PC-3 (cell line): Measurements from ENCODE around the gene GRK3. TPM values are rescaled to one million over a fixed set of nuclear protein-coding genes. Genes with fewer than 3 reads are reported as not detected.

Source experiments
- ATAC-seq: fragments of 200-7000 bp; cut with Tn5 transposase; 2 replicates; pipeline ENCODE4 v1.9.1; 2020; ENCODE audit warnings: mild to moderate bottlenecking, moderate library complexity
- BruUV-seq: library from RNA; stranded (reverse); fragments of 400-500 nt; replicated peaks from 2 replicates; lab custom pipeline; 2021; lab: Mats Ljungman, UMichigan
- CTCF ChIA-PET: fragments of 300-600 bp; sonication (Branson Sonifier 250); formaldehyde crosslinking; loops from one replicate; lab custom pipeline; 2022; ENCODE audit warnings: antibody characterized with exemption; lab: Charles Lee
- POLR2A ChIA-PET: fragments of 300-600 bp; sonication (Branson Sonifier 250); formaldehyde crosslinking; loops from one replicate; lab custom pipeline; 2022; ENCODE audit warnings: antibody characterized with exemption; ENCODE audit not compliant: unreplicated experiment; lab: Charles Lee
- DNase-seq: peaks from one replicate; pipeline ENCODE4 v3.0.0-alpha.2; 2015
- H2AFZ ChIP-seq: fragments of 300-600 bp; sonication (generic); 2 replicates; pipeline ENCODE4 v1.6.0; 2016; ENCODE audit warnings: antibody characterized with exemption, low read length
- H3F3A ChIP-seq: fragments of 300-600 bp; sonication (generic); one replicate; pipeline ENCODE4 v1.6.0; 2017; ENCODE audit warnings: antibody characterized with exemption, low read length, control low read depth, mild to moderate bottlenecking; ENCODE audit not compliant: unreplicated experiment
- H3K27ac ChIP-seq: fragments of 300-600 bp; sonication (generic); 2 replicates; pipeline ENCODE4 v1.5.1; 2016; ENCODE audit warnings: mild to moderate bottlenecking, low read length
- H3K27me3 ChIP-seq: fragments of 300-600 bp; sonication (generic); 2 replicates; pipeline ENCODE4 v1.6.1; 2016; ENCODE audit warnings: low read length, mixed read lengths
- H3K36me3 ChIP-seq: fragments of 300-600 bp; sonication (generic); 2 replicates; pipeline ENCODE4 v1.6.1; 2016; ENCODE audit warnings: low read depth, mixed run types, low read length, mixed read lengths
- H3K4me1 ChIP-seq: fragments of 300-600 bp; sonication (generic); 2 replicates; pipeline ENCODE4 v1.5.1; 2016; ENCODE audit warnings: low read length; ENCODE audit not compliant: insufficient read depth
- H3K4me2 ChIP-seq: fragments of 300-600 bp; sonication (generic); 2 replicates; pipeline ENCODE4 v1.6.0; 2016; ENCODE audit warnings: low read length
- H3K4me3 ChIP-seq: fragments of 300-600 bp; sonication (generic); 2 replicates; pipeline ENCODE4 v1.5.1; 2016; ENCODE audit warnings: mild to moderate bottlenecking, low read length, mixed read lengths
- H3K79me2 ChIP-seq: fragments of 300-600 bp; sonication (generic); 2 replicates; pipeline ENCODE4 v1.6.1; 2017; ENCODE audit warnings: low read length, mixed read lengths
- H3K9ac ChIP-seq: fragments of 300-600 bp; sonication (generic); 2 replicates; pipeline ENCODE4 v1.6.0; 2016; ENCODE audit warnings: mild to moderate bottlenecking, low read length
- H3K9me2 ChIP-seq: fragments of 300-600 bp; sonication (generic); replicated peaks from 2 replicates; pipeline ENCODE4 v1.6.1; 2016; ENCODE audit warnings: mixed run types, low read length, mixed read lengths
- H3K9me3 ChIP-seq: fragments of 300-600 bp; sonication (generic); 2 replicates; pipeline ENCODE4 v1.6.1; 2016; ENCODE audit warnings: low read length, mixed read lengths
- H4K20me1 ChIP-seq: fragments of 300-600 bp; sonication (generic); 2 replicates; pipeline ENCODE4 v1.6.1; 2016; ENCODE audit warnings: low read length, mixed read lengths
- EZH2 ChIP-seq: fragments of 300-600 bp; sonication (generic); IDR thresholded peaks from one replicate; pipeline ENCODE4 v1.6.1; 2017; ENCODE audit warnings: antibody characterized with exemption, mild to moderate bottlenecking, low read length; ENCODE audit not compliant: unreplicated experiment
- EZH2phosphoT487 ChIP-seq: fragments of 300-600 bp; sonication (generic); IDR thresholded peaks from 2 replicates; pipeline ENCODE4 v1.6.1; 2018; ENCODE audit warnings: mild to moderate bottlenecking, antibody characterized with exemption, low read length, borderline replicate concordance
- intact Hi-C: fragments of 100-400 bp; cut with micrococcal nuclease; formaldehyde crosslinking; loops from 2 replicates; pipeline ENCODE4 v1.9.0; 2023
- total RNA-seq: library from RNA; depleted of rRNA; stranded (reverse); fragments of >200 nt; gene quantifications from 2 replicates; pipeline ENCODE4 v1.2.3, GENCODE V29; 2014
- TF ChIP-seq, protein P1 (sequence below): fragments of 300-600 bp; sonication (generic); conservative IDR thresholded peaks from 2 replicates; pipeline ENCODE4 v1.5.1; 2017; ENCODE audit warnings: antibody characterized with exemption, low read depth, mild to moderate bottlenecking, low read length

Gene GRK3
- total RNA-seq, 1 experiment from 2014 or later = under 0.01 TPM

DNA sequence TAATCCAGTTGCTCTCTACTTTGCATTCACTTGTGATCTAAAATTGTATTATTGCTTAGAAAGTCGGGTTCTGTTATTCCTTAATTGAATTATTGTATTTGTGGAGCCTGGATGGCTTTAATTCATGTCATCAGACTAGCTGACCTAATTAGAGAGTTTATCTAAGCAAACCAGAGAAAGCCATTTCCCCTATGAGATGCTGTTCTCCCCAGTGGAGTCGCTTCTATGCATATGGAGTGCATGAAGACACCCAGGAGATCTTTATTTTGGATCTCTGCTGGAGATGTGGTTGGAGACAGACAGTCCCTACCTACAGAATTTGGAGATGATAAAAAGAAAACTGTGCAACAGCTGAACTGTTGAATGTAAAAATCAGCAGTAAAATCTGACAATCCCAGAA lies 132.3 kb downstream of the GRK3 start:
- no TSS peak for BruUV-seq
- Histone ChIP-seq H2AFZ (no peak overlapping the region), H3K27ac (no peak overlapping the region)

DNA sequence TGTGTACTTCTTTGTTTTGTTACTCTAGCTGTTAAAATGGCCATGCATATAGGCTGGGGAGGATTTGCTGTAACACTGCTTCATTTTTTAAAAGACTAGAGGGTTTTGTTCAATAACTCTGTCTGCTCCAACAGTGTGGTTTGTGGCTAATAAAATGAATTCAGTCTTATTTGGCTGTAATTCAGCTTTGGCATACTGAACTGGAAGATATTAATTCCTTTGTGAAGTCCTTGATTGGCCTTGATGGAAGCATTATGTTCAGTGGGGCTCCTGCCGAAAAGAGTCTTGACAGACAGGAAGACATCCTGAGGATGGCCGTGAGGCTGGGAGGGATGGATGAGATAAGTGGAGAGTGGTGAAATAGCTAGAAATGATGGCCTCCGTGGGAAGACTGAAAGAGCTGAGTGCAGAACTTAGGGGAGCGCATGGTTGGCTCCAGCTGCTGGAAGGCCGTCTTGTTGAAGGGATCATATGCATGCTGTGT lies 132.7 kb downstream of the GRK3 start:
- intact Hi-C loops = no loop called here
- TF ChIP-seq, protein P1, sequence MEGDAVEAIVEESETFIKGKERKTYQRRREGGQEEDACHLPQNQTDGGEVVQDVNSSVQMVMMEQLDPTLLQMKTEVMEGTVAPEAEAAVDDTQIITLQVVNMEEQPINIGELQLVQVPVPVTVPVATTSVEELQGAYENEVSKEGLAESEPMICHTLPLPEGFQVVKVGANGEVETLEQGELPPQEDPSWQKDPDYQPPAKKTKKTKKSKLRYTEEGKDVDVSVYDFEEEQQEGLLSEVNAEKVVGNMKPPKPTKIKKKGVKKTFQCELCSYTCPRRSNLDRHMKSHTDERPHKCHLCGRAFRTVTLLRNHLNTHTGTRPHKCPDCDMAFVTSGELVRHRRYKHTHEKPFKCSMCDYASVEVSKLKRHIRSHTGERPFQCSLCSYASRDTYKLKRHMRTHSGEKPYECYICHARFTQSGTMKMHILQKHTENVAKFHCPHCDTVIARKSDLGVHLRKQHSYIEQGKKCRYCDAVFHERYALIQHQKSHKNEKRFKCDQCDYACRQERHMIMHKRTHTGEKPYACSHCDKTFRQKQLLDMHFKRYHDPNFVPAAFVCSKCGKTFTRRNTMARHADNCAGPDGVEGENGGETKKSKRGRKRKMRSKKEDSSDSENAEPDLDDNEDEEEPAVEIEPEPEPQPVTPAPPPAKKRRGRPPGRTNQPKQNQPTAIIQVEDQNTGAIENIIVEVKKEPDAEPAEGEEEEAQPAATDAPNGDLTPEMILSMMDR = no peak
- TF ChIP-seq EZH2 (no peak), EZH2phosphoT487 (no peak)
- no peak overlapping the region for H3K27ac ChIP-seq
- no TSS peak for BruUV-seq
- no peak overlapping the region for H3K4me2 ChIP-seq
- H2AFZ ChIP-seq = no peak overlapping the region
- CTCF ChIA-PET = no interaction called here
- no peaks in the 10 kb centered on the region for H3K9me2 ChIP-seq
- H3K36me3 ChIP-seq = no peaks in the 10 kb centered on the region
- no peak for DNase-seq
- H3K9me3 ChIP-seq = no peaks in the 10 kb centered on the region
- H3K4me1 ChIP-seq = no peaks in the 10 kb centered on the region
- ATAC-seq = no peak
- no peaks in the 10 kb centered on the region for H4K20me1 ChIP-seq
- no peaks in the 10 kb centered on the region for H3K79me2 ChIP-seq
- H3K4me3 ChIP-seq = no peak overlapping the region
- POLR2A ChIA-PET = no interaction called here
- no peaks in the 10 kb centered on the region for H3F3A ChIP-seq
- H3K27me3 ChIP-seq = peaks cover 50% of the 10 kb centered on the region
- no peak overlapping the region for H3K9ac ChIP-seq

More for the DNA sequence above, 132.3 kb downstream of the GRK3 start:
- H3K27me3 ChIP-seq = peaks cover 52% of the 10 kb centered on the region
- ChIA-PET POLR2A (no interaction called here), CTCF (no interaction called here)
- no peaks in the 10 kb centered on the region for H4K20me1 ChIP-seq
- intact Hi-C loops = no loop called here
- no peaks in the 10 kb centered on the region for H3K79me2 ChIP-seq
- no peak for TF ChIP-seq EZH2phosphoT487
- TF ChIP-seq, protein P1 = no peak
- H3K9me3 ChIP-seq = no peaks in the 10 kb centered on the region
- no peaks in the 10 kb centered on the region for H3K9me2 ChIP-seq
- H3K4me3 ChIP-seq = no peak overlapping the region
- no peak for DNase-seq
- no peak for ATAC-seq
- H3K4me2 ChIP-seq = no peak overlapping the region
- H3K4me1 ChIP-seq = no peaks in the 10 kb centered on the region
- no peak overlapping the region for H3K9ac ChIP-seq
- H3K36me3 ChIP-seq = no peaks in the 10 kb centered on the region
- no peaks in the 10 kb centered on the region for H3F3A ChIP-seq

DNA sequence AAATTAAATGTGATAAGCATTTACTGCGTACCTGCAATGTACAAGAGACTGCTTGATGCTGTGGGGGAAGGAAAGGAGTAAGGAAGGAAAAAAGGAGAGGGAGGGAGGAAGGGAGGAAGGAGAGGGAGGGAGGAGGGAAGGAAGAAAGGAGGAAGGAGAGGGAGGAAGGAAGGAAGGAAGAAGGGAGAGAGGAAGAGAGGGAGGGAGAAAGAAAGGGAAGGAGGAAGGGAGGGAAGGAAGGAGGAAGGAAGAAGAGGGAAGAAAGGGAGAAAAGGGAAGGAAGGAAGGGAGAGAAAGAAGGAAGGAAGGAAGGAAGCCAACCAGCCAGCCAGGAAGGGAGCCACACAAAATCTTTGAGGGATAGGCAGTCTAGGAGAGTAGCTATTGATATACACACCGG lies 133.5 kb downstream of the GRK3 start:
- ChIA-PET CTCF (no interaction called here), POLR2A (no interaction called here)
- peaks cover 49% of the 10 kb centered on the region for H3K27me3 ChIP-seq
- ATAC-seq (no peak), DNase-seq (no peak)
- H3K79me2 ChIP-seq = no peaks in the 10 kb centered on the region
- no peak for TF ChIP-seq EZH2
- TF ChIP-seq, protein P1 = no peak
- TF ChIP-seq EZH2phosphoT487 = no peak
- intact Hi-C loops = no loop called here
- no peak overlapping the region for H3K4me3 ChIP-seq
- H3K4me1 ChIP-seq = no peaks in the 10 kb centered on the region
- H2AFZ ChIP-seq = no peak overlapping the region
- no peak overlapping the region for H3K4me2 ChIP-seq
- H3K9ac ChIP-seq = no peak overlapping the region
- no peaks in the 10 kb centered on the region for H3K36me3 ChIP-seq
- H4K20me1 ChIP-seq = no peaks in the 10 kb centered on the region
- BruUV-seq = no TSS peak
- no peaks in the 10 kb centered on the region for H3F3A ChIP-seq
- no peaks in the 10 kb centered on the region for H3K9me2 ChIP-seq
- no peaks in the 10 kb centered on the region for H3K9me3 ChIP-seq
- H3K27ac ChIP-seq = no peak overlapping the region
